ENCODE measurements around the gene CPE.
"Not testable (repeated sequence)": the region's sequence is repeated elsewhere in the genome, so short reads cannot be mapped to it uniquely, and the experiment has no call there.

CPE gene

GRCh38 chr4:165378745-165379677 is at the start of gene CPE:
CPE (plus strand) TSS chr4:165379008; CDS start chr4:165379222, 214 bp downstream.
- H3K36me3 ChIP-seq (ENCODE audit: control insufficient read depth in 2 of 2, insufficient read depth in 2 of 2, low read length in 2 of 2) = no peaks in the 10 kb centered on the region
- H3K27me3 ChIP-seq (ENCODE audit: control insufficient read depth in 1 of 2, insufficient read depth in 2 of 2, low read length in 2 of 2) = no peaks in the 10 kb centered on the region
- H3K9ac ChIP-seq (ENCODE audit: low read length in 2 of 2) = peak within 1 kb of the TSS; percentile 13 to 63
- H3K27ac ChIP-seq (ENCODE audit: low read length) = no peak within 1 kb of the TSS
- H3K4me3 ChIP-seq (ENCODE audit: low read length in 2 of 2) = peak within 1 kb of the TSS; percentile 74 to 86
- no peaks in the 10 kb centered on the region for H3K4me1 ChIP-seq (ENCODE audit: control insufficient read depth, insufficient read depth, low read length)
- peaks cover 3% of the 10 kb centered on the region in 2 donors for H3K9me3 ChIP-seq (ENCODE audit: control insufficient read depth in 2 of 2, low read length in 2 of 2)

DNA sequence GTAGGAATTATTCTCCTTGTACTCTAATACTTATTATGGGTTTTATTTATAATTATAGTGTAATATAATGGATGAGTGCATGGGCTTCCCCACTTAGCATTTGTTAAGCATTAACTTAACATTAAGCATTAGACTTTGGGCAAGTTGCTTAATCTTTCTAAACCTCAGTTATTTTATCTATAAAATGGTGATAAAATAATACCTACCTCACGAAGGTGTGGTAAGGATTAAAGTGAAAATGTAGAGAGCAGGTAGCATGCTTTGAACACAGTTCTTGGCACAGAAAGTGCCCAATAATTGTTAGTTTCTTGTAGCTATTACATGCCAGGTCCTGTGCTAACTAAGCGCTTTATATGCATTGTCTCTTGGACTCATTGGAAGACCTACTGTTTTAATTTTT is 48.7 kb upstream of the CPE start:
- Histone ChIP-seq H3K4me1 (ENCODE audit: control insufficient read depth, insufficient read depth, low read length) (peaks cover 5% of the 10 kb centered on the region), H3K36me3 (ENCODE audit: control insufficient read depth in 2 of 2, insufficient read depth in 2 of 2, low read length in 2 of 2) (no peaks in the 10 kb centered on the region), H3K27me3 (ENCODE audit: control insufficient read depth in 1 of 2, insufficient read depth in 2 of 2, low read length in 2 of 2) (no peaks in the 10 kb centered on the region), H3K9me3 (ENCODE audit: control insufficient read depth in 2 of 2, low read length in 2 of 2) (no peaks in the 10 kb centered on the region), H3K4me3 (ENCODE audit: low read length in 2 of 2) (no peak overlapping the region), H3K9ac (ENCODE audit: low read length in 2 of 2) (no peak overlapping the region), H3K27ac (ENCODE audit: low read length) (no peak overlapping the region)

- peaks cover 5% of the 10 kb centered on the region for H3K4me1 ChIP-seq (ENCODE audit: control insufficient read depth, insufficient read depth, low read length)
- no peaks in the 10 kb centered on the region for H3K36me3 ChIP-seq (ENCODE audit: control insufficient read depth in 2 of 2, insufficient read depth in 2 of 2, low read length in 2 of 2)
- no peaks in the 10 kb centered on the region for H3K9me3 ChIP-seq (ENCODE audit: control insufficient read depth in 2 of 2, low read length in 2 of 2)
- H3K9ac ChIP-seq (ENCODE audit: low read length in 2 of 2) = no peak overlapping the region
- no peaks in the 10 kb centered on the region for H3K27me3 ChIP-seq (ENCODE audit: control insufficient read depth in 1 of 2, insufficient read depth in 2 of 2, low read length in 2 of 2)
- H3K4me3 ChIP-seq (ENCODE audit: low read length in 2 of 2) = no peak overlapping the region
- H3K27ac ChIP-seq (ENCODE audit: low read length) = no peak overlapping the region
These were observed 48.1 kb upstream of the CPE start for GRCh38 chr4:165330666-165331065.

DNA sequence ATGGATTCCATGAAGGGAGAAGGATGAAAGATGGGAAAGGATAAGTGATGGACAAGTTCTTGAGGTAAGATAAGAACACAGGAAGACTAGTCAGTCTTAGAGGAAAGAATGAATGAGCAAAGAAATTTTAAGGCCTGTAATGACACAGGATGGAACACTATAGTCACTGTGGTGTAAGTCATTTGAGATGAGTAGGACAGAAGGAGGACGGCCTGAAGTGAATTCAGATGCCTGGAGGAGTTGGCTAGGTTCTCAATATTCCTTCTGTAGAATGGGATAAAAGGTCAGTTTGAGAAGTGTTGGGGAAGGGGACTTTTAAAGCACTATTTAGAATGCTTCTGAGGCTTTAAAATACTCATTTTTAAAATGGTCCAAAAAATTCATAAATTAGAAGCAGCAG is 47.4 kb upstream of the CPE start:
- H3K27me3 ChIP-seq (ENCODE audit: control insufficient read depth in 1 of 2, insufficient read depth in 2 of 2, low read length in 2 of 2) = no peaks in the 10 kb centered on the region

DNA sequence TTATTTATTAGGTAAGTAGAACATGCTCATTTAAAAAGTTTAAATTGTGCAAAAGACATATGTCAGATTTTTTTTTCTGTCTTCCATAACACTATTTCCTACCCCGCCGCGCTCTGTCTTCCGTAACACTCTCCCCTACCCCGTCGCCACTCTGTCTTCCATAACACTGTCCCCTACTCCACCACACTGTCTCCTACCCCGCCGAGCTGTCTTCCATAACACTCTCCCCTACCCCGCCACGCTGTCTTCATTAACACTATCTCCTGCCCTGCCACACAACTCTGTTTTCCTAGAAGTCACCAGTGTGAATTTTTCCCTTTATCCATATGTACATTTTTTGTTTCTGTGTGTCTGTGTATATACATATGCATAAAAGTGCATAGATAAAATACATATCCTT is 47.0 kb upstream of the CPE start:
- no peaks in the 10 kb centered on the region for H3K36me3 ChIP-seq (ENCODE audit: control insufficient read depth in 2 of 2, insufficient read depth in 2 of 2, low read length in 2 of 2)
- no peaks in the 10 kb centered on the region for H3K9me3 ChIP-seq (ENCODE audit: control insufficient read depth in 2 of 2, low read length in 2 of 2)
- peaks cover 5% of the 10 kb centered on the region for H3K4me1 ChIP-seq (ENCODE audit: control insufficient read depth, insufficient read depth, low read length)
- H3K27ac ChIP-seq (ENCODE audit: low read length) = no peak overlapping the region
- H3K9ac ChIP-seq (ENCODE audit: low read length in 2 of 2) = no peak overlapping the region
- no peak overlapping the region for H3K4me3 ChIP-seq (ENCODE audit: low read length in 2 of 2)
- no peaks in the 10 kb centered on the region for H3K27me3 ChIP-seq (ENCODE audit: control insufficient read depth in 1 of 2, insufficient read depth in 2 of 2, low read length in 2 of 2)

More for the DNA sequence above, 47.4 kb upstream of the CPE start:
- H3K36me3 ChIP-seq (ENCODE audit: control insufficient read depth in 2 of 2, insufficient read depth in 2 of 2, low read length in 2 of 2) = no peaks in the 10 kb centered on the region
- H3K4me1 ChIP-seq (ENCODE audit: control insufficient read depth, insufficient read depth, low read length) = peaks cover 5% of the 10 kb centered on the region
- no peak overlapping the region for H3K9ac ChIP-seq (ENCODE audit: low read length in 2 of 2)
- no peaks in the 10 kb centered on the region for H3K9me3 ChIP-seq (ENCODE audit: control insufficient read depth in 2 of 2, low read length in 2 of 2)
- no peak overlapping the region for H3K4me3 ChIP-seq (ENCODE audit: low read length in 2 of 2)
- no peak overlapping the region for H3K27ac ChIP-seq (ENCODE audit: low read length)

DNA sequence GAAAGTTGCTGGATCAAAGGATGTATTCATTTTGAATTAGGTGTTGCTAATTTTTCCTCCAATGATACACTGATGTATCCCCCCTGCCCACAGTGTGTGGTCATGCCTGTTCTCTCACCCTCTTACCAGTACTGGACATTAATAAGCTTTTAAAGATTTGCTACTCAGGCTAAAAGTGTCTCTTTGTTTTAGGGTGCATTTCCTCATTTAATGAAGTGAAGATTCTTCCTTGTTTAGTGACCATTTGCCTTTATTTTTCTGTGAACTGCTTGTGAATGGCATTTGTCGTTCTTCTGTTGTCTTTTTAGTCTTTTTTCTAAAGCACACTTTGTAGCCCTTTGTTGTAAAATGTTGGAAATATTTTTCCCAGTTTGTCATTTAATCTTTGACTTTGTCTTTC is 46.3 kb upstream of the CPE start:
- H3K36me3 ChIP-seq (ENCODE audit: control insufficient read depth in 2 of 2, insufficient read depth in 2 of 2, low read length in 2 of 2) = no peaks in the 10 kb centered on the region
- no peak overlapping the region for H3K4me3 ChIP-seq (ENCODE audit: low read length in 2 of 2)
- H3K9ac ChIP-seq (ENCODE audit: low read length in 2 of 2) = no peak overlapping the region
- H3K4me1 ChIP-seq (ENCODE audit: control insufficient read depth, insufficient read depth, low read length) = peaks cover 5% of the 10 kb centered on the region
- H3K9me3 ChIP-seq (ENCODE audit: control insufficient read depth in 2 of 2, low read length in 2 of 2) = no peaks in the 10 kb centered on the region
- no peaks in the 10 kb centered on the region for H3K27me3 ChIP-seq (ENCODE audit: control insufficient read depth in 1 of 2, insufficient read depth in 2 of 2, low read length in 2 of 2)
- no peak overlapping the region for H3K27ac ChIP-seq (ENCODE audit: low read length)

DNA sequence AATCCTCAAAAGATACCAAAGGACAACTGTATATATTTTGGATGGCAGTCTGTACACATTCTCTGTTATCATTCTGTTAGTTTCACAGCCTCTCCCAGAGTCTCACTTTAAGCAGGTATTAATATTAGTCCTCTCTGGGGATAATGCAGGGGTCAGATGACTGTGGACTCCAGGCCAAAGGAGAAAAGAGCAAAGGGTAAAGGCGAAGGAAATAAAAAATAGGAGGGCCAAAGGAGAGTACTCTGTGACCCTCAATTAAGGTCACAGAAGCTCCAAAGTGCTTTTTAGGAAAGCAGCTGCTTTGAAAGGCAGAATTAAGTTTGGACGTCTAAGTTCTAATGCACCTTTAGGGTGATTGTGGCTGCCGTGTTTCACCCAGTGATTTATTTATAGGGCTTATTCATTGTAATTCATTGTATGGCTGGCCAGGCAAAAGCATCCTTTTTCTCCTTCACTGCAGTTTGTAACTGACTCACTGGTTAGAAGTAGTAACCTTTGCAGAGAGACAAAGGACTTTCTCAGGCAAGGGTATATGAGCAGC is 43.6 kb upstream of the CPE start:
- Histone ChIP-seq H3K36me3 (ENCODE audit: control insufficient read depth in 2 of 2, insufficient read depth in 2 of 2, low read length in 2 of 2) (peaks cover 2 to 5% of the 10 kb centered on the region in 2 donors), H3K9me3 (ENCODE audit: control insufficient read depth in 2 of 2, low read length in 2 of 2) (no peaks in the 10 kb centered on the region), H3K27ac (ENCODE audit: low read length) (no peak overlapping the region), H3K27me3 (ENCODE audit: control insufficient read depth in 1 of 2, insufficient read depth in 2 of 2, low read length in 2 of 2) (no peaks in the 10 kb centered on the region), H3K4me1 (ENCODE audit: control insufficient read depth, insufficient read depth, low read length) (no peaks in the 10 kb centered on the region), H3K9ac (ENCODE audit: low read length in 2 of 2) (no peak overlapping the region), H3K4me3 (ENCODE audit: low read length in 2 of 2) (no peak overlapping the region)

DNA sequence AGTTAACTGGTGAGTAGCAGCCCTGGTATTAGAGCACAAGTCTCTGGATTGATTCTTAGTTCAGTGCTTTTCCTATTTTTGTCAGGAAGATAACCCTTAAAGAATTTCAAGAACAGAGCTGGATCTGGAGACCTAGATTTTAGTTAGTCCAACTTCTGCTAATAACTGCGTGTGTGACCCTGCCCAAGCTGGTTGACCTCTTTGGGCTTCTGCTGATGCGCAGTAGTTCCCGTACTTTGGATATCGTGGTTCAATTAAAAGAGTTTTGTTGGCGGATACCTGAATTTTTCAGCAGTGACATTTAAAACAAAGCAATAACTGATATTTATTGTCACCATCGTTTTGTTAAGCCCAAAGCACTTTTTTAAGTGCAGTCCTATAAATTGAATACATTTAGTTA is 42.1 kb upstream of the CPE start:
- no peak overlapping the region for H3K4me3 ChIP-seq (ENCODE audit: low read length in 2 of 2)
- no peaks in the 10 kb centered on the region for H3K9me3 ChIP-seq (ENCODE audit: control insufficient read depth in 2 of 2, low read length in 2 of 2)
- no peak overlapping the region for H3K9ac ChIP-seq (ENCODE audit: low read length in 2 of 2)
- H3K27me3 ChIP-seq (ENCODE audit: control insufficient read depth in 1 of 2, insufficient read depth in 2 of 2, low read length in 2 of 2) = no peaks in the 10 kb centered on the region
- H3K36me3 ChIP-seq (ENCODE audit: control insufficient read depth in 2 of 2, insufficient read depth in 2 of 2, low read length in 2 of 2) = peaks cover 2 to 5% of the 10 kb centered on the region in 2 donors
- no peaks in the 10 kb centered on the region for H3K4me1 ChIP-seq (ENCODE audit: control insufficient read depth, insufficient read depth, low read length)
- H3K27ac ChIP-seq (ENCODE audit: low read length) = no peak overlapping the region

- not testable (repeated sequence) for H3K9ac ChIP-seq (ENCODE audit: low read length in 2 of 2); H3K4me1 ChIP-seq (ENCODE audit: control insufficient read depth, insufficient read depth, low read length); H3K9me3 ChIP-seq (ENCODE audit: control insufficient read depth in 2 of 2, low read length in 2 of 2); H3K27me3 ChIP-seq (ENCODE audit: control insufficient read depth in 1 of 2, insufficient read depth in 2 of 2, low read length in 2 of 2); H3K27ac ChIP-seq (ENCODE audit: low read length); H3K36me3 ChIP-seq (ENCODE audit: control insufficient read depth in 2 of 2, insufficient read depth in 2 of 2, low read length in 2 of 2); H3K4me3 ChIP-seq (ENCODE audit: low read length in 2 of 2)
These were observed 36.5 kb upstream of the CPE start for GRCh38 chr4:165342340-165342739.

DNA sequence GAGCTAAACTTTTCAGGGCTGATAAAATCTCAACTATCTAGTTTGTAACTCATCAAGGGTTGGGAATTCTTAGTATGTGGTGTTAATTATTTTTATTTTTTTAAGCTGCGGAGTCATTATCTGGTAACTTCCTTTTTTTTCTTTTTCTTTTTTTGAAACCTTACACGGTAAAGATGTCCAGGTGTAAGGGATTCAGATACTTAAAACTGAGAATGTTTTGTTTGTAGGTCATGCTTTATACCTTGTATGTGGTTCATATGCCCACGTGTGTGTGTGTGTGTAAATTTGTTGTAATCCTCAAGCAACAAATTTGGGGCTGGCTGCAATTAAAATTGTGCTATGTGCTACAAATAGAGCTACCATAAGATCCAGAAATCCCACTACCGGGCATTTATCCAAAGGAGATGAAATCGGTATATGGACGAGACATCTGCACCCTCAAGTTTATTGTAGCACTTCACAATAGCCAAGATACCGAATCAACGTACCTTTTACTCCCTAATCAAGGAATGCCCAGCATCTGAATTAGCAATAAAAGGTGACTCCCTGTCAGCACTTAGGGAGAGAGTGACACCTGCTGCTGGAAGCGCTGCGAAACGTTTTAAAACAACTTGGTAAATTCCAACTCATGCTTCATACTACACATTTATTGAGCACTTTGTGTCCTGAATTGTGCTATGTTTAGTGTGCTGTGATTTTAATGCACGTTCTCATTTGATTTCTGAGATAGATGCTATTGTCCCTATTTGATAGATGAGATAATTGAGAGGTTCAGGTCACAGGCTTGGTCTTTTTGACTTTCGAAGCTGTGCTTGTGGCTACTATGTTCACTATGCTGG is 35.2 kb upstream of the CPE start:
- no peak overlapping the region for H3K9ac ChIP-seq (ENCODE audit: low read length in 2 of 2)
- no peaks in the 10 kb centered on the region for H3K4me1 ChIP-seq (ENCODE audit: control insufficient read depth, insufficient read depth, low read length)
- H3K27me3 ChIP-seq (ENCODE audit: control insufficient read depth in 1 of 2, insufficient read depth in 2 of 2, low read length in 2 of 2) = no peaks in the 10 kb centered on the region
- no peak overlapping the region for H3K27ac ChIP-seq (ENCODE audit: low read length)
- no peak overlapping the region for H3K4me3 ChIP-seq (ENCODE audit: low read length in 2 of 2)
- peaks cover 2 to 3% of the 10 kb centered on the region in 2 donors for H3K36me3 ChIP-seq (ENCODE audit: control insufficient read depth in 2 of 2, insufficient read depth in 2 of 2, low read length in 2 of 2)
- no peaks in the 10 kb centered on the region for H3K9me3 ChIP-seq (ENCODE audit: control insufficient read depth in 2 of 2, low read length in 2 of 2)

Data from stomach smooth muscle (tissue), 2 donors.